Ascending aorta (tissue), 2 donors: ENCODE data around the gene SPATS1. TPM values are rescaled to one million over a fixed set of nuclear protein-coding genes. Genes with fewer than 3 reads are reported as not detected.
A peak's percentile ranks its signal among the peaks of the same experiment; 100 is the strongest.

Source experiments
- DNase-seq, 2 donors: peaks; one replicate each; pipeline ENCODE4 v3.0.0-alpha.2; 2019; ENCODE audit warnings: low spot score in 2 of 2
- H3K27ac ChIP-seq, 2 donors: fragments of 200-600 bp; sonication (generic); one replicate each; pipeline ENCODE4 v1.5.1; 2016 to 2017; ENCODE audit warnings: mild to moderate bottlenecking in 1 of 2
- H3K27me3 ChIP-seq: fragments of 200-600 bp; sonication (generic); one replicate; pipeline ENCODE4 v1.5.1; 2017
- H3K36me3 ChIP-seq, 2 donors: fragments of 200-600 bp; sonication (generic); one replicate each; pipeline ENCODE4 v1.5.1; 2016
- H3K4me1 ChIP-seq, 2 donors: fragments of 200-600 bp; sonication (generic); one replicate each; pipeline ENCODE4 v1.5.1; 2016 to 2017; ENCODE audit warnings: mild to moderate bottlenecking in 1 of 2
- H3K4me3 ChIP-seq, 2 donors: fragments of 200-600 bp; sonication (generic); one replicate each; pipeline ENCODE4 v1.5.1; 2016 to 2017; ENCODE audit warnings: mild to moderate bottlenecking in 1 of 2
- H3K9me3 ChIP-seq, 2 donors: fragments of 200-600 bp; sonication (generic); one replicate each; pipeline ENCODE4 v1.5.1; 2016
- CTCF ChIP-seq, 3 experiments: fragments of 200-600 bp in 2 of 3; fragments of 450-650 bp in 1 of 3; sonication (generic) in 2 of 3; IDR thresholded peaks; one replicate each; pipeline ENCODE4 v1.5.1; 2016 to 2019; ENCODE audit warnings: antibody characterized with exemption in 3 of 3, mild to moderate bottlenecking in 1 of 3, moderate library complexity in 1 of 3
- intact Hi-C: fragments of 100-400 bp; cut with DNase I; formaldehyde crosslinking; loops from one replicate; pipeline ENCODE4 v1.15.1; 2023
- total RNA-seq: library from RNA; depleted of rRNA; stranded (reverse); fragments of >200 nt; gene quantifications from one replicate; pipeline ENCODE4 v1.1.0, GENCODE V29; 2016

The SPATS1 gene
- total RNA-seq, 1 donor from 2014 or later, result not detected

GRCh38 chr6:44302856-44303255 lies 39.6 kb upstream of the SPATS1 start:
- H3K36me3 ChIP-seq, result peaks cover 50 to 75% of the 10 kb centered on the region in 2 donors
- TF ChIP-seq CTCF (IDR thresholded peaks at IDR 0.05), result no peak

DNA sequence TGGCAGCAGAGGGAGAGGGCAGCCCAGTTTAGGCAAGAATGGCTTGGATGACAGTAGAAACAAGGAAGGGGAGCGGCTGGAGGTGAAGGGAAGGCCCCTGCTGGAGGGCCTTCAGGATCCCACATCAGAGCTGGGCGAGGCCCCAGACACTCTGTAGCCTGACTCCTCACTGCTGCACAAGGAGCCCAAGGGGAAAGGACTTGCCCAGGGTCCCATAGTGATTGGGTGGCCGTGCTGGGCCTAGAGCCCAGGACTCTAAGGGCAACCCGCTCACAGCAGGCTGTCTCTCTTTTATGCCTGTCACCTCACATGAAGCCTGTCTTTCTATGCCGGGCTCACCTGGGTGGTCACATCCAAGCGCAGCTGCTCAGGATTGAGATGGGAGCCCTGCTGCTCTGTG lies 38.6 kb upstream of the SPATS1 start:
- Histone ChIP-seq H3K27ac (no peak overlapping the region), H3K36me3 (peaks cover 57 to 75% of the 10 kb centered on the region in 2 donors), H3K9me3 (no peaks in the 10 kb centered on the region), H3K4me3 (no peak overlapping the region), H3K4me1 (no peaks in the 10 kb centered on the region), H3K27me3 (no peaks in the 10 kb centered on the region)
- no peak for DNase-seq
- intact Hi-C loops, result no loop called here
- TF ChIP-seq CTCF (IDR thresholded peaks at IDR 0.05), result no peak

More at GRCh38 chr6:44302856-44303255, 39.6 kb upstream of the SPATS1 start:
- no peak overlapping the region for H3K4me3 ChIP-seq
- peaks cover 0 to 2% of the 10 kb centered on the region in 2 donors for H3K4me1 ChIP-seq
- no peaks in the 10 kb centered on the region for H3K9me3 ChIP-seq
- no peak for DNase-seq
- intact Hi-C loops, result no loop called here
- peaks cover 4% of the 10 kb centered on the region for H3K27me3 ChIP-seq
- no peak overlapping the region for H3K27ac ChIP-seq

- H3K36me3 ChIP-seq, result peaks cover 62 to 82% of the 10 kb centered on the region in 2 donors
- H3K4me3 ChIP-seq, result no peak overlapping the region
- no peak for DNase-seq
- no peaks in the 10 kb centered on the region for H3K9me3 ChIP-seq
- H3K4me1 ChIP-seq, result no peaks in the 10 kb centered on the region
- no peak overlapping the region for H3K27ac ChIP-seq
- intact Hi-C loops, result no loop called here
- H3K27me3 ChIP-seq, result no peaks in the 10 kb centered on the region
- peak; percentile 53 to 67 (median 55) for TF ChIP-seq CTCF (IDR thresholded peaks at IDR 0.05)
Measured at GRCh38 chr6:44304282-44305199, 37.9 kb upstream of the SPATS1 start.

- DNase-seq, result no peak
- H3K27me3 ChIP-seq, result no peaks in the 10 kb centered on the region
- peaks cover 69 to 87% of the 10 kb centered on the region in 2 donors for H3K36me3 ChIP-seq
- intact Hi-C loops, result no loop called here
- no peaks in the 10 kb centered on the region for H3K9me3 ChIP-seq
- no peaks in the 10 kb centered on the region for H3K4me1 ChIP-seq
- H3K27ac ChIP-seq, result no peak overlapping the region
- no peak for TF ChIP-seq CTCF (IDR thresholded peaks at IDR 0.05)
- H3K4me3 ChIP-seq, result no peak overlapping the region
Measured at GRCh38 chr6:44305200-44305725, 37.2 kb upstream of the SPATS1 start.

DNA sequence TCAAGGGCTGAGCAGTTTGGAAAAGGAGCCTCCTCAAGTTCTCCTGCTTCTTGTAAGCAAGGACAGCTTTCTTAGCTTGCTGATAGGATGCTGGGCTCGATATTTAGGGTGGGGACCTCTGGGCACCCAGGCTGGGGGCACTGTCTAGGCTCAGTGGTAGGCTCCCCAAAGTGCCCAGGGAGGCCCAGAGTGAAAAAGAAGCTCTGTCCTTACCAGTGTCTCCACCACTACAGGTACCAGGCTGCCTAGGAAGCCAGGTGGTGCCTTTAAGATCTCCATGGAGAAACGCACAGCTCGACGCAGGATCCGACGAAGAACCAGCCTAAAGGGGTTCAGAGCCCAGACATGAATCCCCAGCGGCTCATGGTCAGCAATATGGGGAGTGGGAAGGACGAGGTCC lies 35.7 kb upstream of the SPATS1 start:
- DNase-seq, result no peak
- H3K9me3 ChIP-seq, result no peaks in the 10 kb centered on the region
- TF ChIP-seq CTCF (IDR thresholded peaks at IDR 0.05), result no peak
- intact Hi-C loops, result no loop called here
- H3K36me3 ChIP-seq, result peaks cover 73 to 88% of the 10 kb centered on the region in 2 donors
- no peak overlapping the region for H3K27ac ChIP-seq
- no peaks in the 10 kb centered on the region for H3K27me3 ChIP-seq
- H3K4me3 ChIP-seq, result no peak overlapping the region
- H3K4me1 ChIP-seq, result no peaks in the 10 kb centered on the region
